ENCODE measurements around the gene PARL.

GRCh38 chr3:183880121-183880520 is 4.6 kb downstream of the PARL start:
- TF ChIP-seq POLR2A (IDR thresholded peaks at IDR 0.05) = no peak
- no peak for TF ChIP-seq CTCF (IDR thresholded peaks at IDR 0.05)
- TF ChIP-seq POLR2AphosphoS5 (IDR thresholded peaks at IDR 0.05; ENCODE audit: insufficient read depth in 1 of 2, low read depth in 1 of 2) = no peak
